ENCODE data around the gene RASGEF1C.
"Not testable (repeated sequence)": the region's sequence is repeated elsewhere in the genome, so short reads cannot be mapped to it uniquely, and the experiment has no call there.

RASGEF1C gene

GRCh38 chr5:180098991-180099732 is 109.8 kb downstream of the RASGEF1C start:
- no peak for DNase-seq

- DNase-seq, result no peak
Measured at GRCh38 chr5:180098526-180098925, 110.5 kb downstream of the RASGEF1C start.

- DNase-seq, result no peak
Measured at GRCh38 chr5:180097926-180098325, 111.1 kb downstream of the RASGEF1C start.

- no peak for DNase-seq
Measured at GRCh38 chr5:180097163-180097894, 111.7 kb downstream of the RASGEF1C start.

- no peak for DNase-seq
Measured at GRCh38 chr5:180096616-180097015, 112.4 kb downstream of the RASGEF1C start.

- DNase-seq, result no peak
Measured at GRCh38 chr5:180095545-180095944, 113.5 kb downstream of the RASGEF1C start.

GRCh38 chr5:180093651-180094382 is 115.2 kb downstream of the RASGEF1C start:
- DNase-seq, result no peak

- DNase-seq, result no peak
Measured at GRCh38 chr5:180093241-180093640, 115.8 kb downstream of the RASGEF1C start.

GRCh38 chr5:180090769-180091546 is 118.1 kb downstream of the RASGEF1C start:
- peak in 1 of 6 experiments; percentile 40 for DNase-seq

- DNase-seq, result peak; percentile 68 to 90 (median 79)
Measured at GRCh38 chr5:180090098-180090768, 118.8 kb downstream of the RASGEF1C start.

GRCh38 chr5:180089628-180090027 is 119.4 kb downstream of the RASGEF1C start:
- DNase-seq, result not testable (repeated sequence)

- DNase-seq, result no peak
Measured at GRCh38 chr5:180088561-180088960, 120.5 kb downstream of the RASGEF1C start.

GRCh38 chr5:180086816-180087399 is 122.1 kb downstream of the RASGEF1C start:
- DNase-seq, result no peak

- peak in 5 of 6 experiments; percentile 41 to 81 (median 71) for DNase-seq
Measured at GRCh38 chr5:180085837-180086236, 123.2 kb downstream of the RASGEF1C start.

GRCh38 chr5:180084638-180085561 is 124.1 kb downstream of the RASGEF1C start:
- DNase-seq, result no peak

GRCh38 chr5:180083529-180084060 is 125.4 kb downstream of the RASGEF1C start:
- DNase-seq, result no peak

- no peak for DNase-seq
Measured at GRCh38 chr5:180082633-180083420, 126.2 kb downstream of the RASGEF1C start.

GRCh38 chr5:180081481-180081880 is 127.5 kb downstream of the RASGEF1C start:
- DNase-seq, result no peak

All from stimulated activated naive CD4-positive, alpha-beta T cell (primary cell).